ENCODE results near the gene IFT22. TPM values are rescaled to one million over a fixed set of nuclear protein-coding genes. Genes with fewer than 3 reads are reported as not detected.

The IFT22 gene
- total and polyA plus RNA-seq, 2 of the 8 experiments (the other 6 are each of a cell fraction or from before 2014, with no cell fraction given), result 17.7 to 18.9 TPM

DNA sequence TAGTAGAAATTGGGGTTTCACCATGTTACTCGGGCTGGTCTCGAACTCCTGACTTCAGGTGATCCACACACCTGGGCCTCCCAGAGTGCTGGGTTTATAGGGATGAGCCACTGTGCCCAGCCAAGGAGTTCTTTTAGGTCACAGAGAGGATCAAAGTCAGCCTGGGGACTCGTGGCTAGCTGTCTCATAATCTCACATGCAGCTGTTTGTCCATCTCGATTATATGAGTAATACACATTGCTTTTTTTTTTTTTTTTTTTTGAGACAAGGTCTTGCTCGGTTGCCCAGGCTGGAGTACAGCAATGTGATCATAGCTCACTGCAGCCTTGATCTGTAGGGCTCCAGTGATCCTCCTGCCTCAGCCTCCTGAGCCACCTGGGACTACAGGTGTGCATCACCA is 2.2 kb downstream of the IFT22 start:
- Histone ChIP-seq H2BK12ac (ENCODE audit: low read depth, low read length) (no peak overlapping the region), H4K8ac (ENCODE audit: extremely low read depth, insufficient read depth, low read length) (no peak overlapping the region), H3K4me3 (ENCODE audit: extremely low read depth in 1 of 4, insufficient read depth in 2 of 4, low read depth in 3 of 4, low read length in 4 of 4) (no peak overlapping the region), H4K91ac (replicated peaks; ENCODE audit: insufficient read length, low read length) (no peak overlapping the region), H3K36me3 (ENCODE audit: control insufficient read depth in 2 of 4, insufficient read depth in 4 of 4, low read length in 3 of 4) (peaks cover 0 to 23% (median 1%) of the 10 kb centered on the region in 4 experiments; a peak in 5 of 8 replicates), H4K20me1 (replicated peaks in 1 of 2; ENCODE audit: control insufficient read depth in 1 of 2, insufficient read depth in 2 of 2, low read length in 2 of 2) (peaks cover 0 to 4% of the 10 kb centered on the region in 2 experiments), H3K4me1 (replicated peaks in 1 of 4; ENCODE audit: control insufficient read depth in 3 of 4, insufficient read depth in 4 of 4, low read length in 3 of 4) (peaks cover 0 to 5% (median 1%) of the 10 kb centered on the region in 4 experiments; a peak in 1 of 7 replicates), H2BK120ac (replicated peaks; ENCODE audit: low read depth, low read length) (no peak overlapping the region), H2BK5ac (ENCODE audit: low read depth, low read length) (no peak overlapping the region), H3K23me2 (ENCODE audit: low read depth, low read length) (no peaks in the 10 kb centered on the region; the same call in 1 of the 2 replicates), H3K4me2 (ENCODE audit: insufficient read depth in 1 of 2, low read depth in 2 of 2, low read length in 2 of 2) (no peak overlapping the region), H3K4ac (replicated peaks; ENCODE audit: insufficient read length, low read depth, low read length) (no peak overlapping the region), H3K27me3 (replicated peaks in 1 of 4; ENCODE audit: control insufficient read depth in 3 of 4, extremely low read depth in 1 of 4, insufficient read depth in 3 of 4, low read length in 3 of 4) (no peaks in the 10 kb centered on the region), H4K5ac (ENCODE audit: insufficient read length, low read depth, low read length) (no peak overlapping the region), H3K79me1 (ENCODE audit: low read depth, low read length) (no peaks in the 10 kb centered on the region), H3K9me3 (ENCODE audit: insufficient read depth in 2 of 2, low read depth in 1 of 2, low read length in 1 of 2) (no peaks in the 10 kb centered on the region), H2AFZ (ENCODE audit: low read length) (no peak overlapping the region), H3K79me2 (ENCODE audit: control insufficient read depth in 1 of 2, insufficient read depth in 2 of 2, low read length in 2 of 2) (no peaks in the 10 kb centered on the region), H3K18ac (ENCODE audit: extremely low read depth, low read length) (no peak overlapping the region), H2BK15ac (ENCODE audit: low read length) (no peak overlapping the region), H3K27ac (ENCODE audit: low read depth, low read length) (no peak overlapping the region), H2BK20ac (ENCODE audit: low read length) (no peak overlapping the region), H3K56ac (replicated peaks; ENCODE audit: insufficient read length, low read depth, low read length) (no peak overlapping the region), H3K9ac (replicated peaks in 1 of 4; ENCODE audit: extremely low read depth in 1 of 4, low read depth in 3 of 4, low read length in 3 of 4) (no peak overlapping the region), H3K23ac (ENCODE audit: insufficient read length) (no peak overlapping the region), H2AK5ac (ENCODE audit: low read depth, low read length) (no peak overlapping the region), H3K14ac (ENCODE audit: insufficient read length) (no peak overlapping the region)
- no peak for DNase-seq (ENCODE audit: low read depth in 1 of 2, low spot score in 2 of 2)
- CTCF ChIA-PET (ENCODE audit: partially characterized antibody), result interaction anchor here (0.8 to 4.9 kb wide), 5 partner anchors 21 to 123 kb away, joined by 3 to 28 read pairs (median 4); partner anchors contain the start of gene COL26A1
- POLR2A ChIA-PET (ENCODE audit: partially characterized antibody), result interaction anchor here (0.6 to 1.4 kb wide), 3 partner anchors 14 to 334 kb away, joined by 3 to 6 read pairs (median 3); partner anchors contain the start of gene COL26A1
- 76% methylated on average over 5 of the region's 5 CpGs; no CpG with 5 or more reads in 1 of the 2 experiments for WGBS, 2 experiments (ENCODE audit: extremely low coverage in 1 of 2, insufficient coverage in 1 of 2, insufficient read length in 1 of 2, insufficient replicate concordance in 2 of 2, low coverage in 1 of 2, low lambda C conversion rate in 2 of 2, missing lambda C conversion rate in 1 of 2)
- FAIRE-seq, result no peak
- no peak for TF ChIP-seq SRF (IDR thresholded peaks at IDR 0.05; ENCODE audit: low read depth, low read length)
- no peak for TF ChIP-seq EP300 (IDR thresholded peaks at IDR 0.05; ENCODE audit: borderline replicate concordance in 1 of 2, low read depth in 2 of 2, low read length in 2 of 2)
- no peak for TF ChIP-seq CTBP2 (IDR thresholded peaks at IDR 0.05; ENCODE audit: borderline replicate concordance, insufficient read depth, insufficient read length, low read length)
- no peak for TF ChIP-seq BCL11A (IDR thresholded peaks at IDR 0.05; ENCODE audit: low read depth in 2 of 2, low read length in 2 of 2)
- TF ChIP-seq NANOG (IDR thresholded peaks at IDR 0.05; ENCODE audit: insufficient read depth, low read depth, low read length, poor library complexity, severe bottlenecking), result no peak
- no peak for TF ChIP-seq SP4 (IDR thresholded peaks at IDR 0.05; ENCODE audit: low read length)
- TF ChIP-seq CEBPB (IDR thresholded peaks at IDR 0.05; ENCODE audit: low read depth, low read length), result no peak
- no peak for TF ChIP-seq SAP30 (IDR thresholded peaks at IDR 0.05; ENCODE audit: insufficient read depth, insufficient replicate concordance, low read length)
- TF ChIP-seq RBBP5 (IDR thresholded peaks at IDR 0.05; ENCODE audit: borderline replicate concordance, low read depth, low read length), result no peak
- TF ChIP-seq JUND (IDR thresholded peaks at IDR 0.05; ENCODE audit: low read length), result no peak
- TF ChIP-seq, protein P1, sequence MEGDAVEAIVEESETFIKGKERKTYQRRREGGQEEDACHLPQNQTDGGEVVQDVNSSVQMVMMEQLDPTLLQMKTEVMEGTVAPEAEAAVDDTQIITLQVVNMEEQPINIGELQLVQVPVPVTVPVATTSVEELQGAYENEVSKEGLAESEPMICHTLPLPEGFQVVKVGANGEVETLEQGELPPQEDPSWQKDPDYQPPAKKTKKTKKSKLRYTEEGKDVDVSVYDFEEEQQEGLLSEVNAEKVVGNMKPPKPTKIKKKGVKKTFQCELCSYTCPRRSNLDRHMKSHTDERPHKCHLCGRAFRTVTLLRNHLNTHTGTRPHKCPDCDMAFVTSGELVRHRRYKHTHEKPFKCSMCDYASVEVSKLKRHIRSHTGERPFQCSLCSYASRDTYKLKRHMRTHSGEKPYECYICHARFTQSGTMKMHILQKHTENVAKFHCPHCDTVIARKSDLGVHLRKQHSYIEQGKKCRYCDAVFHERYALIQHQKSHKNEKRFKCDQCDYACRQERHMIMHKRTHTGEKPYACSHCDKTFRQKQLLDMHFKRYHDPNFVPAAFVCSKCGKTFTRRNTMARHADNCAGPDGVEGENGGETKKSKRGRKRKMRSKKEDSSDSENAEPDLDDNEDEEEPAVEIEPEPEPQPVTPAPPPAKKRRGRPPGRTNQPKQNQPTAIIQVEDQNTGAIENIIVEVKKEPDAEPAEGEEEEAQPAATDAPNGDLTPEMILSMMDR (IDR thresholded peaks at IDR 0.05; ENCODE audit: control extremely low read depth in 1 of 3, insufficient read depth in 1 of 3, low read depth in 1 of 3, low read length in 3 of 3), result no peak

All from H1 (cell line).